Activated naive CD4-positive, alpha-beta T cell (primary cell): Measurements from ENCODE around the gene FAM47E.
"Not testable (repeated sequence)": the region's sequence is repeated elsewhere in the genome, so short reads cannot be mapped to it uniquely, and the experiment has no call there.

Experiments used
- DNase-seq, 4 experiments: peaks; one replicate each; lab custom pipeline; 2025; lab: John Stamatoyannopoulos, UW

FAM47E gene

GRCh38 chr4:76270244-76271175, 19.0 kb downstream of the FAM47E start:
- no peak for DNase-seq

GRCh38 chr4:76271248-76271647, 19.7 kb downstream of the FAM47E start:
- no peak for DNase-seq

GRCh38 chr4:76272073-76272472, 20.6 kb downstream of the FAM47E start:
- no peak for DNase-seq

GRCh38 chr4:76272582-76272981, 21.1 kb downstream of the FAM47E start:
- DNase-seq, result no peak

GRCh38 chr4:76272999-76273398, 21.5 kb downstream of the FAM47E start:
- no peak for DNase-seq

GRCh38 chr4:76275486-76276124, 24.1 kb downstream of the FAM47E start:
- no peak for DNase-seq

GRCh38 chr4:76276813-76277212, 25.3 kb downstream of the FAM47E start:
- DNase-seq, result no peak

GRCh38 chr4:76277667-76278066, 26.1 kb downstream of the FAM47E start:
- DNase-seq, result no peak

- no peak for DNase-seq
Observed at GRCh38 chr4:76278583-76278982, 27.1 kb downstream of the FAM47E start.

GRCh38 chr4:76279462-76279861, 27.9 kb downstream of the FAM47E start:
- DNase-seq, result no peak

GRCh38 chr4:76280488-76281441, 29.2 kb downstream of the FAM47E start:
- no peak for DNase-seq

GRCh38 chr4:76281594-76281993, 30.1 kb downstream of the FAM47E start:
- not testable (repeated sequence) for DNase-seq

- DNase-seq, result no peak
Observed at GRCh38 chr4:76282941-76283689, 31.6 kb downstream of the FAM47E start.

- DNase-seq, result no peak
Observed at GRCh38 chr4:76283900-76284299, 32.4 kb downstream of the FAM47E start.

GRCh38 chr4:76287811-76288210, 36.3 kb downstream of the FAM47E start:
- not testable (repeated sequence) for DNase-seq

GRCh38 chr4:76292730-76293129, 41.2 kb downstream of the FAM47E start:
- no peak for DNase-seq

- DNase-seq, result no peak
Observed at GRCh38 chr4:76293772-76294171, 42.3 kb downstream of the FAM47E start.

GRCh38 chr4:76296286-76296820, 44.8 kb downstream of the FAM47E start:
- no peak for DNase-seq

- DNase-seq, result no peak
Observed at GRCh38 chr4:76298227-76298626, 46.7 kb downstream of the FAM47E start.

- DNase-seq, result no peak
Observed at GRCh38 chr4:76300012-76300411, 48.5 kb downstream of the FAM47E start.
